ENCODE data around the gene LIMS2. TPM values are rescaled to one million over a fixed set of nuclear protein-coding genes. Genes with fewer than 3 reads are reported as not detected.

Gene LIMS2
- polyA plus RNA-seq, 1 donor = 25.0 TPM

DNA sequence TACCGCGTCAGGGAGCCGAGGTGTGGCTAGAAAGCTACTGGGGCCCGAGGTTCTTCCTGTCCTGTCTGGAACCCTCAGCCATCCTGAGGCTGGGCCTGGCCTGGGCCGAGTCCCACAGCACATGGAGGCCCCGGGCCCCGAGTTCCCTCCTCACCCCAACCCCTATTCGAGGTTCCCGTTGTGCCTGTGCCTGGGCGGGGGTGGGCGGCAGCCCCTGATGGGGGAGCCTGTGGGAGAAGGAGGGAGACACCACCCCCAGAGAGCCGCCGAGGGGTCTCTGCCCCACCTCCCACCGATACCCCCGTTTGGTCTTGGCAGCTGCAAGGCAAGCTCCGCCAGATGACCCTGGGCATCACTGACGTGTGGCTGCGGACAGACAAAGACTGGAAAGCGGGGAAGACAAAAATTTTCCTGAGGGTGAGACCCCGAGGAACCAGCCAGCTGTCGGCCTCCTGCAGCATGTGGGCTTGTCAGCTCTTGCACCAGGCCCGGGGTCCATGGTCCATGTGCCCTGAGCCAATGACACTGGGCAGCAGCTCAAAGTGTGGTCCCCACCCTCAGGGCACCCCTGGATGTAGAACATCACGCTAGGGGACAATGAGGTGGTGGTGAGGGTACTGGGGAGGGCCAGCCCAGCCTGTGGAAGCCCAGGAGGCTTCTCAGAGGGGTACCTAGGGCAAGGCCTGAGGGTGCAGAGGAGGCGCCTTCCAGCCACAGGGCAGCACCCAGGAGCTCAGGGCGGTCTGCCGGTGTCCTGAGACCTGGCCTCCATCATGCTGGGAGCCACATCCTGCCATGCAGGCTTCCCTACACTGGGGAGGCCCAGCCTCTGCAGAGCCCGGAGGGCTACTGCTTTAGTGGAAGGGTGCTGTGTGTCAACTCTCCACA is 81.9 kb downstream of the LIMS2 start:
- DNase-seq = no peak
- WGBS (ENCODE audit: insufficient coverage, low lambda C conversion rate) = no CpG with 5 or more reads among the region's 27 CpGs

DNA sequence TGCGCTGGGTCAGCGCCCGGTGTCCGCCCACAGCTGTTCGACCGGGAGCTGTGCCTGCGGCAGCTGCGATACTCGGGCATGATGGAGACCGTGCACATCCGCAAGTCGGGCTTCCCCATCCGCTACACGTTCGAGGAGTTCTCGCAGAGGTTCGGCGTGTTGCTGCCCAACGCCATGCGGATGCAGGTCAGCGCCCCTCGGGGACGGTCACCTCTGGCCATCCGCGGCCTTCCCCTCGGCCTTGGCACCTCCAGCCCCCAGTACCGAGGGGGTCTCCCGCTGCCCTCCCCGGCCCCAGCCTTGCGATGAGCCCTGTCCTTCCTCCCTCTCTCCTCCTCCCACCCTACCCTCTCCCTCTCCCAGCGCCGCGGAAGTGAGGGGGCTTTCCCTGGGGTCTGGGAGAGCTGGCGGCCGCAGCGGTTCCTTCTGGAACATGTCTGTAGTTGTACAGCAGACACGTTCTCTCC is 82.5 kb downstream of the LIMS2 start:
- no peaks in the 10 kb centered on the region for H3K27me3 ChIP-seq (ENCODE audit: control insufficient read depth, insufficient read depth, low read length)
- no peak overlapping the region for H3K4me3 ChIP-seq (ENCODE audit: low read length)
- no peak for DNase-seq
- WGBS (ENCODE audit: insufficient coverage, low lambda C conversion rate) = no CpG with 5 or more reads among the region's 37 CpGs
- H3K27ac ChIP-seq (ENCODE audit: low read length) = no peak overlapping the region
- no peaks in the 10 kb centered on the region for H3K4me1 ChIP-seq (ENCODE audit: control insufficient read depth, insufficient read depth, low read length)
- no peaks in the 10 kb centered on the region for H3K9me3 ChIP-seq (ENCODE audit: control insufficient read depth, low read depth, low read length)
- peaks cover 64% of the 10 kb centered on the region for H3K36me3 ChIP-seq (ENCODE audit: control insufficient read depth, insufficient read depth, low read length)

More for the DNA sequence above, 81.9 kb downstream of the LIMS2 start:
- Histone ChIP-seq H3K27me3 (ENCODE audit: control insufficient read depth, insufficient read depth, low read length) (no peaks in the 10 kb centered on the region), H3K4me1 (ENCODE audit: control insufficient read depth, insufficient read depth, low read length) (no peaks in the 10 kb centered on the region), H3K27ac (ENCODE audit: low read length) (no peak overlapping the region), H3K4me3 (ENCODE audit: low read length) (no peak overlapping the region), H3K36me3 (ENCODE audit: control insufficient read depth, insufficient read depth, low read length) (peaks cover 62% of the 10 kb centered on the region), H3K9me3 (ENCODE audit: control insufficient read depth, low read depth, low read length) (no peaks in the 10 kb centered on the region)

- DNase-seq = peak; percentile 13 to 26
- Histone ChIP-seq H3K36me3 (ENCODE audit: control insufficient read depth, insufficient read depth, low read length) (peaks cover 64% of the 10 kb centered on the region), H3K27me3 (ENCODE audit: control insufficient read depth, insufficient read depth, low read length) (no peaks in the 10 kb centered on the region), H3K4me1 (ENCODE audit: control insufficient read depth, insufficient read depth, low read length) (no peaks in the 10 kb centered on the region), H3K27ac (ENCODE audit: low read length) (no peak overlapping the region), H3K9me3 (ENCODE audit: control insufficient read depth, low read depth, low read length) (no peaks in the 10 kb centered on the region), H3K4me3 (ENCODE audit: low read length) (no peak overlapping the region)
- no CpG with 5 or more reads among the region's 10 CpGs for WGBS (ENCODE audit: insufficient coverage, low lambda C conversion rate)
These were observed 84.0 kb downstream of the LIMS2 start for GRCh38 chr2:127591221-127591923.

DNA sequence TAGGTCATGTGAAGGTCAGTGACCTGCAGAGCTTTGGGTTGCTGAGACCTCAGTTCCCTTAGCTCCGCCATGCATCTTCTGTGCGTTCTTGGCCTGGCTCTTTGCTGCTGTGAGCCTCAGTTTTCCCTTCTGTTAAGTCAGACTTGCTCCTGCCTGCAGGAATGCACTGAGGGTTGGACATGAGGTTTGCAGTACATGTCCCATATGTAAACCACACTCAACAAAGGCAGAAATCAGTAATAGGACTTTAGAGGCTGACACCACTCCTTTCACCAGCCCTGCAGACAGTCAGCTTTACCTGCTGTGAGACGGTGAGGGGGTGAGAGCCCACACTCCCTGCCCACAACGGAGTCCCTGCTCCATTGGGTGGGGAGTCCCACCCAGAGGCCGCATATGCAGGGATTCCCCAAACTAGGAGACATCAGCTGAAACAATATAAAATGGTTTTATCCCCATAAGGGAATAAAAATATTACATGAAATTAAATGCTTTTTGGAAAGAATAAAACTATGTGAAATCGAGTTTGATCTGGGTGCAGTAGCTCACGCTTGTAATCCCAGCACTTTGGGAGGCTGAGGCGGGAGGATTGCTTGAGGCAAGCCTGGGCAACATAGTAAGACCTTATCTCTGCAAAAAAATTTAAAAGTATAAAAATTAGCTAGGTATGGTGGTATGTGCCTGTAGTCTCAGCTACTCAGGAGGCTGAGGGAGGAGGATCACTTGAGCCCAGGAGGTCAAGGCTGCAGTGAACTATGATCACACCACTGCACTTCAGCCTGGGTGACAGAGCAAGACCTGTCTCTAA is 84.7 kb downstream of the LIMS2 start:
- no peak for DNase-seq
- Histone ChIP-seq H3K27ac (ENCODE audit: low read length) (no peak overlapping the region), H3K9me3 (ENCODE audit: control insufficient read depth, low read depth, low read length) (no peaks in the 10 kb centered on the region), H3K36me3 (ENCODE audit: control insufficient read depth, insufficient read depth, low read length) (peaks cover 61% of the 10 kb centered on the region), H3K27me3 (ENCODE audit: control insufficient read depth, insufficient read depth, low read length) (no peaks in the 10 kb centered on the region), H3K4me3 (ENCODE audit: low read length) (no peak overlapping the region), H3K4me1 (ENCODE audit: control insufficient read depth, insufficient read depth, low read length) (no peaks in the 10 kb centered on the region)
- 100% methylated on average over 2 of the region's 8 CpGs for WGBS (ENCODE audit: insufficient coverage, low lambda C conversion rate)

- Histone ChIP-seq H3K4me1 (ENCODE audit: control insufficient read depth, insufficient read depth, low read length) (no peaks in the 10 kb centered on the region), H3K36me3 (ENCODE audit: control insufficient read depth, insufficient read depth, low read length) (peaks cover 65% of the 10 kb centered on the region), H3K4me3 (ENCODE audit: low read length) (no peak overlapping the region), H3K9me3 (ENCODE audit: control insufficient read depth, low read depth, low read length) (no peaks in the 10 kb centered on the region), H3K27ac (ENCODE audit: low read length) (no peak overlapping the region), H3K27me3 (ENCODE audit: control insufficient read depth, insufficient read depth, low read length) (no peaks in the 10 kb centered on the region)
- WGBS (ENCODE audit: insufficient coverage, low lambda C conversion rate) = no CpG with 5 or more reads among the region's 5 CpGs
- no peak for DNase-seq
These were observed 85.5 kb downstream of the LIMS2 start for GRCh38 chr2:127589841-127590240.

DNA sequence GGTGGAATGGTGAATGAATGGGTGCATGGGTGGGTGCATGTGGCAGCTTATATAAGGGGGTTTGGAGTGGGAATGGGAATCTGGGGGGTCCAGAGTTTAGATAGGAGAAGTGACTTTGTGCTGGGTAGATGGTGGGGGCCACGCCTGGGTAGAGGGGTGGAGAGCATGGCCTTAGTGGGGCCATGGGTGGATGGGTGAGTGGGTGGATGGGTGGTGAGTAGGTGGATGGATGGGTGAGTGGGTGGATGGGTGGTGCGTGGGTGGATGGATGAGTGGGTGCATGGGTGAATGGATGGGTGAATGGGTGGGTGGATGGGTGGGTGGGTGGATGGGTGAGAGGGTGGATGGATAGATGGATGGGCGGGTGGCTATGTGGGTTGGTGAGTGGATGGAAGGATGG is 86.0 kb downstream of the LIMS2 start:
- Histone ChIP-seq H3K27ac (ENCODE audit: low read length) (no peak overlapping the region), H3K27me3 (ENCODE audit: control insufficient read depth, insufficient read depth, low read length) (no peaks in the 10 kb centered on the region), H3K4me3 (ENCODE audit: low read length) (no peak overlapping the region), H3K4me1 (ENCODE audit: control insufficient read depth, insufficient read depth, low read length) (no peaks in the 10 kb centered on the region), H3K36me3 (ENCODE audit: control insufficient read depth, insufficient read depth, low read length) (peaks cover 69% of the 10 kb centered on the region), H3K9me3 (ENCODE audit: control insufficient read depth, low read depth, low read length) (no peaks in the 10 kb centered on the region)
- no CpG with 5 or more reads among the region's 3 CpGs for WGBS (ENCODE audit: insufficient coverage, low lambda C conversion rate)
- no peak for DNase-seq

Other genes with a start within 250 kb of the LIMS2 start
- gene IWS1, start 149.0 kb downstream of the LIMS2 start, polyA plus RNA-seq = 53.1 TPM
- gene MYO7B, start 139.8 kb downstream of the LIMS2 start, polyA plus RNA-seq = 254 TPM
- 1.5 TPM for gene GPR17, start 29.4 kb downstream of the LIMS2 start, polyA plus RNA-seq
- not detected for gene SFT2D3, start 26.0 kb upstream of the LIMS2 start, polyA plus RNA-seq
- 41.5 TPM for gene WDR33, start 135.6 kb upstream of the LIMS2 start, polyA plus RNA-seq
- 28.0 TPM for gene POLR2D, start 182.6 kb upstream of the LIMS2 start, polyA plus RNA-seq
- gene AMMECR1L, start 210.4 kb upstream of the LIMS2 start, polyA plus RNA-seq = 15.4 TPM